ENCODE results near the gene OTOP2.

Gene OTOP2

GRCh38 chr17:74921769-74922168, 2.3 kb upstream of the OTOP2 start:
- Histone ChIP-seq H3K27me3 (ENCODE audit: insufficient read depth, poor library complexity, severe bottlenecking) (peaks cover 36% of the 10 kb centered on the region), H3K27ac (replicated peaks) (no peak overlapping the region), H3K4me3 (replicated peaks; ENCODE audit: insufficient read depth, low read length) (no peak overlapping the region)
- no peak for TF ChIP-seq SPI1 (IDR thresholded peaks at IDR 0.05; ENCODE audit: borderline replicate concordance, low read depth)
- no peak for DNase-seq (ENCODE audit: low read depth in 1 of 2, low spot score in 1 of 2)

- no peak for TF ChIP-seq REST (IDR thresholded peaks at IDR 0.05; ENCODE audit: insufficient replicate concordance, low read depth)
- TF ChIP-seq CTCF (IDR thresholded peaks at IDR 0.05; ENCODE audit: insufficient read depth, low read length) = no peak
- no peak for TF ChIP-seq GABPA (IDR thresholded peaks at IDR 0.05; ENCODE audit: low read depth)
- TF ChIP-seq SPI1 (IDR thresholded peaks at IDR 0.05; ENCODE audit: borderline replicate concordance, low read depth) = no peak
- no peak for TF ChIP-seq POLR2AphosphoS5 (IDR thresholded peaks at IDR 0.05; ENCODE audit: low read depth)
- Histone ChIP-seq H3K4me3 (replicated peaks; ENCODE audit: insufficient read depth, low read length) (no peak overlapping the region), H3K27me3 (ENCODE audit: insufficient read depth, poor library complexity, severe bottlenecking) (peaks cover 36% of the 10 kb centered on the region), H3K27ac (replicated peaks) (no peak overlapping the region)
- no peak for DNase-seq (ENCODE audit: low read depth in 1 of 2, low spot score in 1 of 2)
These were observed 1.9 kb upstream of the OTOP2 start for GRCh38 chr17:74922172-74922571.

- no peak for DNase-seq (ENCODE audit: low read depth in 1 of 2, low spot score in 1 of 2)
- H3K4me3 ChIP-seq (replicated peaks; ENCODE audit: insufficient read depth, low read length) = peak within 1 kb of the TSS; percentile 11; the same call in 1 of the 2 replicates
- TF ChIP-seq GABPA (IDR thresholded peaks at IDR 0.05; ENCODE audit: low read depth) (no peak), CTCF (IDR thresholded peaks at IDR 0.05; ENCODE audit: insufficient read depth, low read length) (no peak), SPI1 (IDR thresholded peaks at IDR 0.05; ENCODE audit: borderline replicate concordance, low read depth) (no peak), POLR2AphosphoS5 (IDR thresholded peaks at IDR 0.05; ENCODE audit: low read depth) (no peak), REST (IDR thresholded peaks at IDR 0.05; ENCODE audit: insufficient replicate concordance, low read depth) (no peak)
These were observed 1.2 kb upstream of the OTOP2 start, which contains the start of gene USH1G for GRCh38 chr17:74922694-74923537. Gene USH1G (minus strand): TSS chr17:74923255. CDS start chr17:74923073, 182 bp downstream.

GRCh38 chr17:74923538-74924249, 379 bp upstream of the OTOP2 start:
- Histone ChIP-seq H3K4me3 (replicated peaks; ENCODE audit: insufficient read depth, low read length) (peak overlapping the region; percentile 11; the same call in 1 of the 2 replicates), H3K27ac (replicated peaks) (no peak overlapping the region), H3K27me3 (ENCODE audit: insufficient read depth, poor library complexity, severe bottlenecking) (peaks cover 36% of the 10 kb centered on the region)
- TF ChIP-seq REST (IDR thresholded peaks at IDR 0.05; ENCODE audit: insufficient replicate concordance, low read depth) (no peak), CTCF (IDR thresholded peaks at IDR 0.05; ENCODE audit: insufficient read depth, low read length) (peak; percentile 29)
- peak; percentile 52 to 55 for DNase-seq (ENCODE audit: low read depth in 1 of 2, low spot score in 1 of 2)

More at GRCh38 chr17:74922694-74923537, 1.2 kb upstream of the OTOP2 start, which contains the start of gene USH1G:
- H3K27ac ChIP-seq (replicated peaks) = no peak within 1 kb of the TSS
- H3K27me3 ChIP-seq (ENCODE audit: insufficient read depth, poor library complexity, severe bottlenecking) = peaks cover 36% of the 10 kb centered on the region
